C4-2B (cell line): Measurements from ENCODE around the gene PDPK1.

Experiments used
- H3K27ac ChIP-seq: fragments of 450-650 bp; 2 replicates; pipeline ENCODE4 v1.5.1; 2017
- CTCF ChIP-seq: fragments of 450-650 bp; conservative IDR thresholded peaks from 2 replicates; pipeline ENCODE4 v1.5.1; 2017; ENCODE audit warnings: mild to moderate bottlenecking
- ZFX ChIP-seq: fragments of 450-650 bp; IDR thresholded peaks from 2 replicates; pipeline ENCODE4 v1.6.1; 2017

PDPK1 gene

GRCh38 chr16:2527784-2528100 is 10.1 kb upstream of the PDPK1 start:
- no peak for TF ChIP-seq CTCF
- TF ChIP-seq ZFX: no peak
- no peak overlapping the region for H3K27ac ChIP-seq

- TF ChIP-seq ZFX (no peak), CTCF (no peak)
- H3K27ac ChIP-seq: no peak overlapping the region
Observed at GRCh38 chr16:2528161-2529060, 9.4 kb upstream of the PDPK1 start.

- H3K27ac ChIP-seq: no peak overlapping the region; the same call in 1 of the 2 replicates
- no peak for TF ChIP-seq ZFX
- no peak; the same call in 1 of the 2 replicates for TF ChIP-seq CTCF
Observed at GRCh38 chr16:2529061-2529931, 8.5 kb upstream of the PDPK1 start.

- TF ChIP-seq ZFX (no peak), CTCF (no peak)
- peak overlapping the region; percentile 72; the same call in 1 of the 2 replicates for H3K27ac ChIP-seq
Observed at GRCh38 chr16:2529961-2530628, 7.7 kb upstream of the PDPK1 start.

GRCh38 chr16:2530629-2531318 is 7.0 kb upstream of the PDPK1 start:
- peak overlapping the region; percentile 72 for H3K27ac ChIP-seq
- TF ChIP-seq ZFX: no peak
- no peak for TF ChIP-seq CTCF

GRCh38 chr16:2531371-2531695 is 6.5 kb upstream of the PDPK1 start, which contains the start of gene CEMP1:
Gene CEMP1, minus strand, starts transcription at chr16:2531408. Its CDS starts 335 bp downstream, at chr16:2531073.
- TF ChIP-seq CTCF: no peak
- no peak for TF ChIP-seq ZFX
- peak within 1 kb of the TSS; percentile 72 for H3K27ac ChIP-seq
